Dermis microvascular lymphatic vessel endothelial cell (primary cell): ENCODE measurements around the gene NUDT21. TPM values are rescaled to one million over a fixed set of nuclear protein-coding genes. Genes with fewer than 3 reads are reported as not detected.
"Not testable (repeated sequence)": the region's sequence is repeated elsewhere in the genome, so short reads cannot be mapped to it uniquely, and the experiment has no call there.

ENCODE experiments used
- DNase-seq, 2 donors: peaks; one replicate each; pipeline versions ENCODE4 v3.0.0 to v3.0.0-alpha.2; 2010; ENCODE audit warnings: low read depth in 2 of 2
- total RNA-seq: library from RNA; depleted of rRNA; stranded (reverse); fragments of >200 nt; gene quantifications from 2 replicates; pipeline ENCODE4 v1.2.1, GENCODE V29; 2014

Gene NUDT21
- total RNA-seq, 1 donor from 2014 or later: 82.0 TPM

- DNase-seq: no peak
Measured at GRCh38 chr16:56419740-56420548, 31.2 kb downstream of the NUDT21 start.

GRCh38 chr16:56417138-56417537 lies 34.0 kb downstream of the NUDT21 start:
- DNase-seq: no peak

- no peak for DNase-seq
Measured at GRCh38 chr16:56415875-56416274, 35.3 kb downstream of the NUDT21 start.

- DNase-seq: no peak
Measured at GRCh38 chr16:56414366-56414765, 36.8 kb downstream of the NUDT21 start.

GRCh38 chr16:56413381-56413780 lies 37.8 kb downstream of the NUDT21 start:
- DNase-seq: no peak

DNA sequence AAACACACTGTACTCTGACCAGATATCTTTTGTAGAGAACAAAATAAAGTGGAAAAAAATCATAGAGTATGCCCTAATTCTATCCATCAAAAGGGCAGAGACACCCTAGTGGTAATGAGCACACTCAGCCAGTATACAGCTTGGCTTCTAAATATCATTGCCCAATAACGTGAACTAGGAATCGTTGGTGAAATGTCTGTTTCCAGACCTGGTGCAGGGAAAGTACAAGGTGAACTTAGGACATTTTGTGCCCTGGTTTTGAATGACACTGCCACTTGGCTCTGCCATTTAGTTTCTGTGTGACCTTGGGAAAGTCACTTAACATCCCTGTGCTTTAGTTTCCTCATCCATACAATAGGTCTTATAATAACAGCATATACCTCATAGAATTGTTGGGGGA lies 39.5 kb downstream of the NUDT21 start:
- no peak for DNase-seq

DNA sequence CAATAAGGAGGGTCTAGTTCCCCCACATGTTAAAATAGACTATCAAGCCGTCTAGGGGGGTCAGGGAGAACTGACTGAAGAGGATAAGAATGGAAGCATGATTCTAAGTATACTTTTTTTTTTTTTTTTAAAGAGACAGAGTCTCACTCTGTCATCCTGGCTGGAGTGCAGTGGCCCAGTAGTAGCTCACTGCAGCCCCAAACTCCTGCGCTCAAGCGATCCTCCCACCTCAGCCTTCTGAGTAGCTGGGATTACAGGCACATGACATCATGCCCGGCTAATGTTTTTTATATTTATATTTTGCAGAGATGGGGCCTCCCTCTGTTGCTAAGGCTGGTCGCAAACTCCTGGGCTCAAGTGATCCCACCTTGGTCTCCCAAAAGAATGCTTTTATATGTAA lies 40.0 kb downstream of the NUDT21 start:
- no peak for DNase-seq

DNA sequence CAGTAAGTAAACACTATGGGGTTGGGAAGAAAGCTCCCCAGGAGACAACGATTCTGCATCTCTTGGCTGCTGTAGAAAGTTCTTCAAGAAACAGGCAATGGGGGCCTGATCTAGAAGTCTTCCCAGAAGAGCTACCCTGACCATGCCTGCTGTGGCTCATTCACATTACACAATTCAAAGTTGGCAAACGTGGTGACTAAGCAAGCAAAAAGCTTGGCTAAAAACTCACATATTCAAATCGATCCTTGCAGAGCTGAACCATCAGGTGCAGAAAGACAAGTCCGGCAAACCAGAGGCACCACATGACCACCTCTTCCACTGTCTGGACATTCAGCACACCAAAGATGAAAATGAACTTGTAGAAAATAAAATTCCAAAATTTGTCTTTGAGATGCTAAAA lies 41.9 kb downstream of the NUDT21 start:
- DNase-seq: no peak

GRCh38 chr16:56408379-56409098 lies 42.6 kb downstream of the NUDT21 start:
- DNase-seq: no peak

DNA sequence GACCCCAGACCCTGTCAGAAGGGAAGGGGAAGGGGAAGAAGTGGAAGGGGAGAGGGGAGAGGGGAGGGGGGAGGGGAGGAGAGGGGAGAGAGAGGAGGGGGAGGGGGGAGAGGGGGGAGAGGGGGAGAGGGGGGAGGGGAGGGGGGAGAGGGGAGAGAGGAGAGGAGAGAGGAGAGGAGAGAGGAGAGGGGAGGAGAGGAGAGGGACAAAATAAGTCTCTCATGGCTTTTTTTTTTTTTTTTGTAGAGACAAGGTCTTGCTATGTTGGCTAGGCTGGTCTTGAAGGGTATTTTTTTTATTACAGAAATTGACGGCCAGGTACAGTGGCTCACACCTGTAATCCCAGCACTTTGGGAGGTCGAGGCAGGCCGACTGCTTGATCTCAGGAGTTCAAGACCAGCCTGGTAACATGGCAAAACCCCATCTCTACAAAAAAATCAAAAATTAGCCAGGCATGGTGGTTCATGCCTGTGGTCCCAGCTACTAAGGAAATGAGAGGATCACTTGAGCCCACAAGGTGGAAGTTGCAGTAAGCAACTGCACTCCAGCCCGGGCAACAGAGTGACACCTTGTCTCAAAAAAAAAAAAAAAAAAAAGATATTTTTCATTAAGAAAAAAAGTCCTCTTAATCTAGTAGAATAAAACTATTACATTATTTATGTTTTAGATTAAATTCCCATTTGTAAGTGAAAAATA lies 45.0 kb downstream of the NUDT21 start:
- DNase-seq: no peak

DNA sequence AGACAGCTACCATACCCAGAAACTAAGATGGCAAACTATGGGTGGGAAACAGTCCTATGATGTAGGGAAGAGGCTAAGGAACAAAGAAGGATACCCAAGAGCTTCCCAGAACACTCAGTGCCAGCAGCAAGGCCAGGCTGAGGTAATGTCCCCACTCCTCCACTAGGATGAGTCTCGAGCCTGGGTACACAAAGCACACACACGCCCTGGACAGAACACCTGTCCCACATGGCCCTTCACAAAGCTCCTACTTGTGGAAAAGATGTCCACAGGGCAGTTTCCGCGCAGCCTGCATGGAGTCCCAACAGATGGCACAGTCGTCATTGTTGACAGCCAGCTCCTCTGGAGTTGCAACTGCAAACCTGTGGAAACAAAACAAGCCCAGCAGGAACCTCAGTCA lies 49.6 kb downstream of the NUDT21 start:
- no peak for DNase-seq

GRCh38 chr16:56400458-56400857 lies 50.7 kb downstream of the NUDT21 start:
- DNase-seq: no peak

GRCh38 chr16:56399486-56399885 lies 51.6 kb downstream of the NUDT21 start:
- no peak for DNase-seq

- no peak for DNase-seq
Measured at GRCh38 chr16:56399047-56399446, 52.1 kb downstream of the NUDT21 start.

GRCh38 chr16:56396724-56397123 lies 54.4 kb downstream of the NUDT21 start:
- not testable (repeated sequence) for DNase-seq

DNA sequence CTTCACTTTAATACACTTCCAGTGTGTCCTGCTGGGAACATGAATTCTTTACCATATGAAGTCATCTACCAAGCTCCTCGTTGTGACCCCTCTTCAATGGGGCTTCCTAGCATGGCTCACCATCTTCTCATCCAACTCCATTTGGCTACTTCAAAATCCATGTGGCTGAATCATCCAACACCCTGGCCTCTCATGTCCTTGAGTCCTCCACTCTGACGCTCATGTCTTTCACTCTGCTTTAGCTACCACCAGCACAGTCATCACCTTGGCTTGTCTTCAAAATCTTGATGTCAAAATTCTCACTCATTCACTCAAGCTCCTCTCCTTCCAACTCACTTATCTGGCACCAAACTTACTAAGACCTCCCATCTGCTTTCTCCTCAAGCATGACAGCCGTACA lies 61.6 kb downstream of the NUDT21 start:
- no peak for DNase-seq

- DNase-seq: no peak
Measured at GRCh38 chr16:56388209-56388608, 62.9 kb downstream of the NUDT21 start.

DNA sequence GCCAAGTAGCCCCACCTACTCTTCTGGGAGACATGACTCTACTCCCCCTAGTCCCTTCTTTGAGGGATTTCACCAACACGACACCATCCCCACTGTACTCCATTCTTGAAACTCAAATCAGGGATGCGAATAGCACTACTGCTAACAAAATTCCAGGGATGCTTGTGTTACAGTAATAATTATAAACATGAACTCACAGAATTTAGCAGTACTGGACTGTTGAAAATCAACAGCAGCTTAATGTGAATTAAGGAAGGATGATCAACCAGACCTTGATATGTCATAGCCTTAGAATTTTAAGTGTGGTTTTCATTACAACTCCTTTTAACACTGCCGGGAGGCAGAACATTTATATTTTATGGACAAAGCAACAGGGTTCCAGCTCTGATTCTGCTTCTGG lies 63.7 kb downstream of the NUDT21 start:
- DNase-seq: no peak

- DNase-seq: no peak
Measured at GRCh38 chr16:56384074-56384721, 66.9 kb downstream of the NUDT21 start.

GRCh38 chr16:56382901-56383355 lies 68.2 kb downstream of the NUDT21 start:
- DNase-seq: no peak

DNA sequence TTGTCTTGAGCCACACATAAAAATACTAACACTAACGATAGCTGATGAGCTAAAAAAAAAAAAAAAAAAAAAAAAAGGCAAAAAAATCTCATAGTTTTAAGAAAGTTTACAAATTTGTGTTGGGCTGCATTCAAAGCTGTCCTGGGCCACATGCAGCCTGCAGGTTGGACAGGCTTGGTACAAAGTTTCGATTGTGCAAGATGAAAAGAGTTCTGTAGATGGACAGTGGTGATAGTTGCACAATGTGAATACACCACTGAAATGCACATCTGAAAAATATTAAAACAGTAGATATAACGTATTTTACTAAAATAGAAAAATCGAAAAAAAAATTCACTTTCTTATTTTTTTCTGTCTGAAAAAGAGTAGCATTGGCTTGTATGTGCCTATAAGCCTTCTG lies 68.7 kb downstream of the NUDT21 start:
- no peak for DNase-seq
